ENCODE data around the gene SF3B2.

- TF ChIP-seq CTCF (IDR thresholded peaks at IDR 0.05 in 4 of 5, conservative IDR thresholded peaks at IDR 0.05 in 1 of 5) (no peak), POLR2A (IDR thresholded peaks at IDR 0.05) (no peak)
These were observed 24.4 kb downstream of the SF3B2 start for GRCh38 chr11:66076561-66076960.
